ENCODE measurements around the gene TENM4.

Gene TENM4

GRCh38 chr11:78647986-78648875 is 792.6 kb downstream of the TENM4 start:
- no peak for TF ChIP-seq CTCF (IDR thresholded peaks at IDR 0.05; ENCODE audit: extremely low read depth, insufficient read depth, missing control alignments)
- DNase-seq (ENCODE audit: low spot score) = no peak
- in situ Hi-C loops (cut with MboI; ENCODE audit: low pct_unique_long_range_greater_than_20kb, low sequenced_read_pairs, unreplicated experiment) = loop anchor here (25.0 kb wide), 1 partner anchor 439 kb away; no protein-coding TSS in a partner anchor

GRCh38 chr11:78647266-78647915 is 793.4 kb downstream of the TENM4 start:
- DNase-seq (ENCODE audit: low spot score) = no peak
- no peak for TF ChIP-seq CTCF (IDR thresholded peaks at IDR 0.05; ENCODE audit: extremely low read depth, insufficient read depth, missing control alignments)
- in situ Hi-C loops (cut with MboI; ENCODE audit: low pct_unique_long_range_greater_than_20kb, low sequenced_read_pairs, unreplicated experiment) = loop anchor here (25.0 kb wide), 1 partner anchor 440 kb away; no protein-coding TSS in a partner anchor

- TF ChIP-seq CTCF (IDR thresholded peaks at IDR 0.05; ENCODE audit: extremely low read depth, insufficient read depth, missing control alignments) = peak; percentile 85
- in situ Hi-C loops (cut with MboI; ENCODE audit: low pct_unique_long_range_greater_than_20kb, low sequenced_read_pairs, unreplicated experiment) = loop anchor here (25.0 kb wide), 1 partner anchor 441 kb away; no protein-coding TSS in a partner anchor
- DNase-seq (ENCODE audit: low spot score) = peak; percentile 63
Measured at GRCh38 chr11:78646564-78647185, 794.2 kb downstream of the TENM4 start.

- DNase-seq (ENCODE audit: low spot score) = peak; percentile 72
- peak; percentile 96 for TF ChIP-seq CTCF (IDR thresholded peaks at IDR 0.05; ENCODE audit: extremely low read depth, insufficient read depth, missing control alignments)
- in situ Hi-C loops (cut with MboI; ENCODE audit: low pct_unique_long_range_greater_than_20kb, low sequenced_read_pairs, unreplicated experiment) = loop anchor here (25.0 kb wide), 1 partner anchor 442 kb away; no protein-coding TSS in a partner anchor
Measured at GRCh38 chr11:78645226-78646202, 795.3 kb downstream of the TENM4 start.

GRCh38 chr11:78643676-78644056 is 797.2 kb downstream of the TENM4 start:
- in situ Hi-C loops (cut with MboI; ENCODE audit: low pct_unique_long_range_greater_than_20kb, low sequenced_read_pairs, unreplicated experiment) = loop anchor here (25.0 kb wide), 1 partner anchor 444 kb away; no protein-coding TSS in a partner anchor
- TF ChIP-seq CTCF (IDR thresholded peaks at IDR 0.05; ENCODE audit: extremely low read depth, insufficient read depth, missing control alignments) = no peak
- DNase-seq (ENCODE audit: low spot score) = no peak
